GM18870 (cell line): ENCODE measurements around the gene UCK1.

Experiments
- ATAC-seq: cut with Tn5 transposase; IDR thresholded peaks from one replicate; pipeline ENCODE4 v1.9.1; 2021; ENCODE audit warnings: moderate library complexity; ENCODE audit not compliant: unreplicated experiment

The UCK1 gene

DNA sequence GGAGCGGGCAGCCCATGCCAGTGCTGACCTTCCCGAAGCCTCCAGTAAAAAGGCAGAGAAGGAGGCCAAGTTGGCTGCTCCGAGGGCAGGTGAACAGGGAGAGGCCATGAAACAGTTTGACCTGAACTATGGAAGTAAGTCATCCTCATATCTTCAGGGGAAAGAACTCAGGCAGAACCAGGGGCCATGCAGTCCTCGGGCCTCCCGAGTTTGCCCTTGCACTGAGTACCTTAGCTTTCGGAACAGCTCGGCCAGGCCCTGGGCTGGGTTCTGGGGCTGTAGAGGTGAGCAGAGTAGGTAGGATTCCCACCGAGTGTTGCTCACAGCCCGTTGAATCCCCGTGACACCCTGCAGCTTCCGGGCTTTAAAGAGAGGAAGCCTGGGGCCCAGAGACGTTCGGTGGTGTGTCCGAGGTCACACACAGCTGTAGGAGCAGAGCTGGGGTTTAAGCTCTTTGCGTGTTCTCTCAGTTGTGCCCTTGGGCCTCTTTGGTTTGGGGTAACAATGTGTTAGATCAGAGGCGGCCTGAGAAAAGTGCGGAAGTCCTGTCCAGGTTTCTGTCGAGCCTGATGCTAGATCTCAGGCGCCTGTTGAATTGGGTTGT is 53.1 kb downstream of the UCK1 start:
- no peak for ATAC-seq

DNA sequence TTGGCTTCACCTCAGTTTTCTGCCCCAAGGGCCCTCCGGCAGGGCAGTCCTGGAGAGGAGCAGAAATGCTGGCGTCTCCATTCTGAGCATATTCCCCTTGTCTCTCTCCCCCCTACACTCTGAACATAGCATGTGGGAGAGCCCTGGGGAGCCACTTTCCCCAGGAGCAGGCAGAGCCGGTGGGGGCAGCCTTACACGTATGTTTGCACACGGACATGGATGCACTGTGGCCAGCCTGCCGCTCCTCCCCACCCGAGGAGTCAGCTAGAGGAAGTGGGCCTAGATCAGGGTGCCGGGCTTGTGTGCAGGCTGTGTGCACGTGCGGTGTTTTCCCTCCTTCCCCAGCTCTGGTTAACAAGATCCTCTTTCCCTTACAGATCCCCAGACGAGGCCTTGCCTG is 53.7 kb downstream of the UCK1 start:
- ATAC-seq, result no peak

DNA sequence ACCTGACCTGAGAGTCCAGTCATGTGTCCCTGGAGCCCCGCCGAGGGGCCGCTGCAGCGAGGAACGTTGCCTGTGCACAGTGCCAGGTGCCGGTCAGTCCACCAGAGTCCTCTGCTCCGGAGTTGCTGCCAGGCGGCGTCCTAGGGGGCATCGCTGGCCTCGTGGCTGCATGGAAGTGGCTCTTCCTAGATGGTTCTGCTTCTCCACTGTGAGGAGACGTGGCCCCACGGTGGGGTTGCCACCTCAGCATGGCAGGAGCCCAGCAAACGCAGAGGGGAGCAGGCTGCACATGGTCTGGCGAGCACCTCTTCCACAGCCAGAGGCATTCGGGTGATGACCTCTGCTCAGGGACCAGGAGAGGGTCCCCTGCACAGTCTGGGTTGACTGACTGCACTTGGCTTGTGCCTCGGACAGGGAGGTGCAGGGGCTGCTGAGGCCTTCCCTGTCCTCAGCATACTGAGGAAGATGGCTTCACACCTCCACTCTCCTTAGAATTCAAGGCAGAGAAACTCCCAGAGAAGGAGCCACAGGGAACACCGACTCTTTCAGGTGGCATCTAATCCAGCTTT is 54.2 kb downstream of the UCK1 start:
- no peak for ATAC-seq

DNA sequence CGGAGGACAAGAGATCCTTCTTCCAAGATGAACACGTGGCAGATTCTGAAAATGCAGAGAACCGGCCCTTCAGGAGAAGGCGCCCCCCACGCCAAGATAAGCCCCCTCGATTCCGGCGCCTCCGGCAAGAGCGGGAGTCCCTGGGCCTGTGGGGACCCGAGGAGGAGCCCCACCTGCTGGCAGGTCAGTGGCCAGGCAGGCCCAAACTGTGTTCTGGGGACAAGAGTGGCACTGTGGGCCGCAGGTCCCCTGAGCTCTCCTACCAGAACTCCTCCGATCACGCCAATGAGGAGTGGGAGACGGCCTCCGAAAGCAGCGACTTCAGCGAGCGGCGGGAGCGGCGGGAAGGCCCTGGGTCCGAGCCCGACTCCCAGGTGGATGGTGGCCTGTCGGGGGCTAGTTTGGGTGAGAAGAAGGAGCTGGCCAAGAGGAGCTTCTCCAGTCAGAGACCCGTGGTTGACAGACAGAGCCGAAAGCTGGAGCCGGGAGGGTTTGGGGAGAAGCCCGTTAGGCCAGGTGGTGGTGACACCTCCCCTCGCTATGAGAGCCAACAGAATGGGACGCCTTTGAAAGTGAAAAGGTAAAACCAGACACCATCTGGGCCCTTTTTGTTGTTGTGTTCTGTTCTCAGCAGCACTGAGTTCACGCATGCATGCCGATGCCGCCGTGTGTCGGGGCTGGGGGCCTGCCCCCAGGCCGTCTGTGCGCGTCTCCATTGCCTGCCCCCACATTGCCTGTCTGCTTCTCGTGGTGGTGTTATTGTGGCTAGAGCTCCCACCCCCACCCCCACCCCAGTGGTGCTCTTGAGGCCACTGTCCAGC is 54.9 kb downstream of the UCK1 start:
- no peak for ATAC-seq

DNA sequence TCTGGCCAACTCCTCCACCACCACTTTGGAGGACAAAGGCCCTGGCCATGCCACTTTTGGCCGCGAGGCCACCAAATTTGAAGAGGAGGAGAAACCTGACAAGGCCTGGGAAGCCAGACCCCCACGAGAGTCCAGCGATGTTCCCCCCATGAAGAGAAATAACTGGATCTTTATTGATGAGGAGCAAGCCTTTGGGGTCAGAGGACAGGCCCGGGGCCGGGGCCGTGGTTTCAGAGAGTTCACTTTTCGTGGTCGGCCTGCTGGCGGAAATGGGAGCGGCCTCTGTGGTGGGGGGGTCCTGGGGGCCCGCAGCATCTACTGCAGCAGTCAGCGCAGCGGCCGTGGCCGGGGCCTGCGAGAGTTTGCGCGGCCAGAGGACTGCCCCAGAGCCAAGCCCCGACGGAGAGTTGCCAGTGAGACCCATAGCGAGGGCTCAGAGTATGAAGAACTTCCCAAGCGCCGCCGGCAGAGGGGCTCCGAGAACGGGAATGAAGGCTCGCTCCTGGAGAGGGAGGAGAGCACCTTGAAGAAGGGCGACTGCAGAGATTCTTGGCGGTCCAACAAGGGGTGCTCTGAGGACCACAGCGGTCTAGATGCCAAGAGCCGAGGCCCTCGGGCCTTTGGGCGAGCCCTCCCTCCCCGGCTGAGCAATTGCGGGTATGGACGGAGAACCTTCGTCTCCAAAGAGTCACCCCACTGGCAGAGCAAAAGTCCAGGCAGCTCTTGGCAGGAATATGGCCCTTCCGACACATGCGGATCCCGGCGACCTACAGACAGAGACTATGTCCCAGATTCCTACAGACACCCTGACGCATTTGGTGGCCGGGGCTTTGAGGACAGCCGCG is 55.7 kb downstream of the UCK1 start:
- no peak for ATAC-seq

DNA sequence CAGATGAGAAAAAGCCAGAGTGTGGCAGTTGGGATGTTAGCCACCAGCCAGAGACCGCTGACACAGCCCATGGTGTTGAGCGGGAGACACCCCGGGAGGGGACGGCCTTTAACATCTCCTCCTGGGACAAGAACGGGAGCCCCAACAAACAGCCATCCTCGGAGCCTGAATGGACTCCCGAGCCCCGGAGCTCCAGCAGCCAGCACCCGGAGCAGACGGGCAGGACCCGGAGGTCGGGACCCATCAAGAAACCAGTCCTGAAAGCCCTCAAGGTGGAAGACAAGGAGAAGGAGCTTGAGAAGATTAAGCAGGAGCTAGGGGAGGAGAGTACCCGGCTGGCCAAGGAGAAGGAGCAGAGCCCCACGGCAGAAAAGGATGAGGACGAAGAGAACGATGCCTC is 56.4 kb downstream of the UCK1 start:
- no peak for ATAC-seq

- ATAC-seq, result no peak
Measured at GRCh38 chr9:131473891-131474290, 57.2 kb downstream of the UCK1 start.
